ENCODE data around the gene OVAAL.

The OVAAL gene

GRCh38 chr1:180577361-180577760 lies 18.6 kb downstream of the OVAAL start:
- no peak for TF ChIP-seq TCF12 (IDR thresholded peaks at IDR 0.05; ENCODE audit: low read depth)
- TF ChIP-seq REST (IDR thresholded peaks at IDR 0.05; ENCODE audit: low read depth): no peak
- no peak for TF ChIP-seq TEAD4 (IDR thresholded peaks at IDR 0.05)
- TF ChIP-seq YY1 (IDR thresholded peaks at IDR 0.05; ENCODE audit: low read depth): no peak
- TF ChIP-seq CEBPB (IDR thresholded peaks at IDR 0.05): no peak
- TF ChIP-seq ZBTB7A (IDR thresholded peaks at IDR 0.05; ENCODE audit: low read depth): no peak
- TF ChIP-seq USF1 (IDR thresholded peaks at IDR 0.05): no peak
- TF ChIP-seq TAF1 (IDR thresholded peaks at IDR 0.05; ENCODE audit: low read depth): no peak
- no peak for TF ChIP-seq CREB1 (IDR thresholded peaks at IDR 0.05; ENCODE audit: low read depth)
- no peak for TF ChIP-seq FOXM1 (IDR thresholded peaks at IDR 0.05; ENCODE audit: borderline replicate concordance, low read depth)
- no peak for TF ChIP-seq RAD21 (IDR thresholded peaks at IDR 0.05; ENCODE audit: low read depth)
- TF ChIP-seq EP300 (IDR thresholded peaks at IDR 0.05; ENCODE audit: borderline replicate concordance): no peak
- no peak for TF ChIP-seq NFIC (IDR thresholded peaks at IDR 0.05)
- no peak for TF ChIP-seq MAX (IDR thresholded peaks at IDR 0.05)
- no peak for TF ChIP-seq EGR1 (IDR thresholded peaks at IDR 0.05)

- TF ChIP-seq TAF1 (IDR thresholded peaks at IDR 0.05; ENCODE audit: low read depth) (no peak), TEAD4 (IDR thresholded peaks at IDR 0.05) (no peak)
These were observed 21.3 kb downstream of the OVAAL start for GRCh38 chr1:180579961-180580611.

- TF ChIP-seq EP300 (IDR thresholded peaks at IDR 0.05; ENCODE audit: borderline replicate concordance) (no peak), ZBTB7A (IDR thresholded peaks at IDR 0.05; ENCODE audit: low read depth) (no peak), RAD21 (IDR thresholded peaks at IDR 0.05; ENCODE audit: low read depth) (no peak), TAF1 (IDR thresholded peaks at IDR 0.05; ENCODE audit: low read depth) (no peak), TCF12 (IDR thresholded peaks at IDR 0.05; ENCODE audit: low read depth) (no peak), FOXM1 (IDR thresholded peaks at IDR 0.05; ENCODE audit: borderline replicate concordance, low read depth) (no peak), TEAD4 (IDR thresholded peaks at IDR 0.05) (no peak), NFIC (IDR thresholded peaks at IDR 0.05) (no peak), CEBPB (IDR thresholded peaks at IDR 0.05) (no peak), MAX (IDR thresholded peaks at IDR 0.05) (no peak), YY1 (IDR thresholded peaks at IDR 0.05; ENCODE audit: low read depth) (no peak), REST (IDR thresholded peaks at IDR 0.05; ENCODE audit: low read depth) (no peak), CREB1 (IDR thresholded peaks at IDR 0.05; ENCODE audit: low read depth) (no peak), EGR1 (IDR thresholded peaks at IDR 0.05) (no peak), USF1 (IDR thresholded peaks at IDR 0.05) (no peak)
These were observed 22.9 kb downstream of the OVAAL start for GRCh38 chr1:180581635-180582039.

- TF ChIP-seq EGR1 (IDR thresholded peaks at IDR 0.05) (no peak), RAD21 (IDR thresholded peaks at IDR 0.05; ENCODE audit: low read depth) (no peak), USF1 (IDR thresholded peaks at IDR 0.05) (no peak), CREB1 (IDR thresholded peaks at IDR 0.05; ENCODE audit: low read depth) (no peak), NFIC (IDR thresholded peaks at IDR 0.05) (no peak), TCF12 (IDR thresholded peaks at IDR 0.05; ENCODE audit: low read depth) (no peak), ZBTB7A (IDR thresholded peaks at IDR 0.05; ENCODE audit: low read depth) (no peak), FOXM1 (IDR thresholded peaks at IDR 0.05; ENCODE audit: borderline replicate concordance, low read depth) (no peak), YY1 (IDR thresholded peaks at IDR 0.05; ENCODE audit: low read depth) (no peak)
These were observed 26.1 kb downstream of the OVAAL start for GRCh38 chr1:180584869-180585268.

- no peak for TF ChIP-seq USF1 (IDR thresholded peaks at IDR 0.05)
- no peak for TF ChIP-seq NFIC (IDR thresholded peaks at IDR 0.05)
- TF ChIP-seq FOXM1 (IDR thresholded peaks at IDR 0.05; ENCODE audit: borderline replicate concordance, low read depth): no peak
- no peak for TF ChIP-seq YY1 (IDR thresholded peaks at IDR 0.05; ENCODE audit: low read depth)
- no peak for TF ChIP-seq MAX (IDR thresholded peaks at IDR 0.05)
- no peak for TF ChIP-seq EP300 (IDR thresholded peaks at IDR 0.05; ENCODE audit: borderline replicate concordance)
- no peak for TF ChIP-seq REST (IDR thresholded peaks at IDR 0.05; ENCODE audit: low read depth)
- TF ChIP-seq CEBPB (IDR thresholded peaks at IDR 0.05): no peak
- TF ChIP-seq TAF1 (IDR thresholded peaks at IDR 0.05; ENCODE audit: low read depth): no peak
- TF ChIP-seq RAD21 (IDR thresholded peaks at IDR 0.05; ENCODE audit: low read depth): no peak
These were observed 27.2 kb downstream of the OVAAL start for GRCh38 chr1:180585994-180586359.

Measured in Ishikawa (cell line).